DND-41 (cell line): Measurements from ENCODE around the gene FUOM.

Source experiments
- ATAC-seq: fragments of 200-7000 bp; cut with Tn5 transposase; 3 replicates; pipeline ENCODE4 v1.9.1; 2021; ENCODE audit warnings: low read depth; ENCODE audit not compliant: insufficient read depth
- DNase-seq: peaks from one replicate; pipeline ENCODE4 v3.0.0-alpha.2; 2020
- H2AFZ ChIP-seq: 2 replicates; pipeline ENCODE4 v1.6.0; 2012; ENCODE audit warnings: low read depth, low read length
- H3K27ac ChIP-seq: 2 replicates; pipeline ENCODE4 v1.5.1; 2012; ENCODE audit warnings: low read length, inconsistent platforms
- H3K27me3 ChIP-seq: fragments of 200-600 bp; sonication (generic); 2 replicates; pipeline ENCODE4 v1.6.0; 2012; ENCODE audit warnings: low read length, mild to moderate bottlenecking, inconsistent platforms; ENCODE audit not compliant: insufficient read depth, poor library complexity
- H3K36me3 ChIP-seq: 2 replicates; pipeline ENCODE4 v1.5.1; 2012; ENCODE audit warnings: low read length, inconsistent platforms; ENCODE audit not compliant: insufficient read depth
- H3K4me1 ChIP-seq: 2 replicates; pipeline ENCODE4 v1.5.1; 2012; ENCODE audit warnings: mild to moderate bottlenecking, low read length; ENCODE audit not compliant: insufficient read depth
- H3K4me2 ChIP-seq: 2 replicates; pipeline ENCODE4 v1.6.0; 2012; ENCODE audit warnings: mild to moderate bottlenecking, moderate library complexity, low read length, inconsistent platforms; ENCODE audit not compliant: insufficient read depth
- H3K4me3 ChIP-seq, 2 experiments: fragments of 200-600 bp in 1 of 2; shearing (Covaris generic) in 1 of 2; 2 replicates each; pipeline ENCODE4 v1.5.1; 2012 to 2016; ENCODE audit warnings: inconsistent platforms in 2 of 2, low read length in 2 of 2, mild to moderate bottlenecking in 2 of 2, low read depth in 1 of 2, moderate library complexity in 1 of 2
- H3K79me2 ChIP-seq: 2 replicates; pipeline ENCODE4 v1.6.0; 2012; ENCODE audit warnings: low read length, inconsistent platforms; ENCODE audit not compliant: insufficient read depth
- H3K9ac ChIP-seq: 2 replicates; pipeline ENCODE4 v1.6.0; 2012; ENCODE audit warnings: low read depth, mild to moderate bottlenecking, inconsistent platforms, low read length, moderate library complexity
- H3K9me3 ChIP-seq: 2 replicates; pipeline ENCODE4 v1.5.1; 2012; ENCODE audit warnings: low read length, moderate library complexity, mild to moderate bottlenecking, inconsistent platforms; ENCODE audit not compliant: insufficient read depth, severe bottlenecking
- H4K20me1 ChIP-seq: 2 replicates; pipeline ENCODE4 v1.6.0; 2012; ENCODE audit warnings: low read length; ENCODE audit not compliant: insufficient read depth
- EZH2 ChIP-seq: IDR thresholded peaks from 3 replicates; pipeline ENCODE4 v1.6.1; 2012; ENCODE audit warnings: borderline replicate concordance, low read depth, mild to moderate bottlenecking, moderate library complexity, low read length, inconsistent platforms; ENCODE audit not compliant: severe bottlenecking
- TF ChIP-seq, protein P1 (sequence below): IDR thresholded peaks from 2 replicates; pipeline ENCODE4 v1.5.1; 2012; ENCODE audit warnings: borderline replicate concordance, low read length, moderate library complexity, mild to moderate bottlenecking; ENCODE audit not compliant: poor library complexity, severe bottlenecking; ENCODE audit errors: extremely low read depth

Gene FUOM

GRCh38 chr10:133397938-133398337 lies 40.1 kb upstream of the FUOM start:
- peaks cover 68% of the 10 kb centered on the region for H3K79me2 ChIP-seq
- no peak overlapping the region for H3K4me2 ChIP-seq
- TF ChIP-seq, protein P1, sequence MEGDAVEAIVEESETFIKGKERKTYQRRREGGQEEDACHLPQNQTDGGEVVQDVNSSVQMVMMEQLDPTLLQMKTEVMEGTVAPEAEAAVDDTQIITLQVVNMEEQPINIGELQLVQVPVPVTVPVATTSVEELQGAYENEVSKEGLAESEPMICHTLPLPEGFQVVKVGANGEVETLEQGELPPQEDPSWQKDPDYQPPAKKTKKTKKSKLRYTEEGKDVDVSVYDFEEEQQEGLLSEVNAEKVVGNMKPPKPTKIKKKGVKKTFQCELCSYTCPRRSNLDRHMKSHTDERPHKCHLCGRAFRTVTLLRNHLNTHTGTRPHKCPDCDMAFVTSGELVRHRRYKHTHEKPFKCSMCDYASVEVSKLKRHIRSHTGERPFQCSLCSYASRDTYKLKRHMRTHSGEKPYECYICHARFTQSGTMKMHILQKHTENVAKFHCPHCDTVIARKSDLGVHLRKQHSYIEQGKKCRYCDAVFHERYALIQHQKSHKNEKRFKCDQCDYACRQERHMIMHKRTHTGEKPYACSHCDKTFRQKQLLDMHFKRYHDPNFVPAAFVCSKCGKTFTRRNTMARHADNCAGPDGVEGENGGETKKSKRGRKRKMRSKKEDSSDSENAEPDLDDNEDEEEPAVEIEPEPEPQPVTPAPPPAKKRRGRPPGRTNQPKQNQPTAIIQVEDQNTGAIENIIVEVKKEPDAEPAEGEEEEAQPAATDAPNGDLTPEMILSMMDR, result no peak
- TF ChIP-seq EZH2, result no peak
- no peaks in the 10 kb centered on the region for H3K27me3 ChIP-seq
- DNase-seq, result no peak
- H3K27ac ChIP-seq, result no peak overlapping the region
- H3K9me3 ChIP-seq, result no peaks in the 10 kb centered on the region
- H3K36me3 ChIP-seq, result peaks cover 74% of the 10 kb centered on the region
- H2AFZ ChIP-seq, result no peak overlapping the region
- peaks cover 29% of the 10 kb centered on the region for H4K20me1 ChIP-seq
- H3K9ac ChIP-seq, result no peak overlapping the region
- peaks cover 23% of the 10 kb centered on the region for H3K4me1 ChIP-seq
- H3K4me3 ChIP-seq, result no peak overlapping the region
- ATAC-seq, result no peak

GRCh38 chr10:133396035-133396624 lies 38.3 kb upstream of the FUOM start:
- Histone ChIP-seq H3K79me2 (peaks cover 64% of the 10 kb centered on the region), H3K4me3 (0 out of 4 replicates have a peak overlapping the region, but pooled peaks of 1 of the 2 experiments have one; percentile 98), H3K36me3 (peaks cover 57% of the 10 kb centered on the region), H4K20me1 (peaks cover 25% of the 10 kb centered on the region), H3K9ac (0 out of 2 replicates have a peak overlapping the region, but pooled peaks have one; percentile 99), H3K4me1 (peaks cover 23% of the 10 kb centered on the region), H3K4me2 (peak overlapping the region; percentile 94; the same call in 1 of the 2 replicates), H3K27ac (no peak overlapping the region), H3K27me3 (no peaks in the 10 kb centered on the region), H2AFZ (no peak overlapping the region), H3K9me3 (no peaks in the 10 kb centered on the region)
- DNase-seq (no peak), ATAC-seq (no peak)
- TF ChIP-seq, protein P1, result no peak
- TF ChIP-seq EZH2, result no peak

DNA sequence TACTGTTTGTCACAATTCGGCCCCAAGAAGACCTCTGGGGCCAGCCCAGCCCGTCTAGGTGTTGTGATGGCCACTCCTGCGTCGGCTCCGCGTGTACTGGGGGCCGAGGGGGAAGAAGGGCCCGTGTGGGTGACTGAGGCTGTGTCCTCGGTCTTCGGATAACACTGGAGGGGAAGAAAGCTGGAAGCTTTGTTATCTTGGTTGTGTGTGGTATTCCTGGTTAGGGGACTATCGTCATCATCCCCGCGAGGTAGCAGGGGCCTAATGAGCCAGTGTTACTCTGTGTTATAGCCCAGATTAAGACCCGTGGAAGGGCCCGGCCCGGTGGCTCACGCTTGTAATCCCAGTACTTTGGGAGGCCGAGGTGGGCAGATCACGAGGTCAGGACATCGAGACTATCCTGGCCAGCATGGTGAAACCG lies 37.0 kb upstream of the FUOM start:
- DNase-seq (no peak), ATAC-seq (no peak)
- Histone ChIP-seq H3K36me3 (peaks cover 43% of the 10 kb centered on the region), H2AFZ (peak overlapping the region; percentile 96; the same call in 1 of the 2 replicates), H3K27me3 (no peaks in the 10 kb centered on the region), H3K9me3 (no peaks in the 10 kb centered on the region), H3K4me2 (peak overlapping the region; percentile 94), H3K79me2 (peaks cover 56% of the 10 kb centered on the region), H3K4me1 (peaks cover 23% of the 10 kb centered on the region), H4K20me1 (peaks cover 25% of the 10 kb centered on the region), H3K27ac (peak overlapping the region; percentile 95), H3K4me3 (peak overlapping the region; percentile 98), H3K9ac (peak overlapping the region; percentile 99)
- TF ChIP-seq, protein P1, result no peak
- TF ChIP-seq EZH2, result no peak
